HG03469 (cell line): ENCODE data around the gene CEP76.

ENCODE experiments used
- ATAC-seq: cut with Tn5 transposase; IDR thresholded peaks from one replicate; pipeline ENCODE4 v1.9.1; 2021; ENCODE audit warnings: mild to moderate bottlenecking, moderate library complexity, moderate number of reproducible peaks; ENCODE audit not compliant: unreplicated experiment

The CEP76 gene

GRCh38 chr18:12711446-12711845 lies 8.9 kb upstream of the CEP76 start:
- no peak for ATAC-seq

GRCh38 chr18:12703664-12704063 lies 1.1 kb upstream of the CEP76 start:
- ATAC-seq, result no peak

GRCh38 chr18:12703096-12703567 lies 609 bp upstream of the CEP76 start:
- no peak for ATAC-seq

- no peak for ATAC-seq
Observed at GRCh38 chr18:12701161-12701560, 1.4 kb downstream of the CEP76 start.

GRCh38 chr18:12699747-12700146 lies 2.8 kb downstream of the CEP76 start:
- ATAC-seq, result no peak

GRCh38 chr18:12694032-12694431 lies 8.5 kb downstream of the CEP76 start:
- no peak for ATAC-seq

GRCh38 chr18:12692206-12692605 lies 10.3 kb downstream of the CEP76 start:
- ATAC-seq, result no peak

- ATAC-seq, result no peak
Observed at GRCh38 chr18:12689256-12689850, 13.2 kb downstream of the CEP76 start.

GRCh38 chr18:12686100-12686499 lies 16.4 kb downstream of the CEP76 start:
- ATAC-seq, result no peak

GRCh38 chr18:12679183-12679786 lies 23.2 kb downstream of the CEP76 start:
- no peak for ATAC-seq

- ATAC-seq, result no peak
Observed at GRCh38 chr18:12668041-12668440, 34.5 kb downstream of the CEP76 start.

GRCh38 chr18:12659904-12660605 lies 42.5 kb downstream of the CEP76 start:
- no peak for ATAC-seq

- no peak for ATAC-seq
Observed at GRCh38 chr18:12658426-12659138, 43.9 kb downstream of the CEP76 start.

- ATAC-seq, result no peak
Observed at GRCh38 chr18:12657684-12658425, 44.7 kb downstream of the CEP76 start, which contains the start of gene SPIRE1. TSS of gene SPIRE1 (minus strand) at chr18:12658107. CDS start at chr18:12657866, 241 bp downstream.

- ATAC-seq, result no peak
Observed at GRCh38 chr18:12656938-12657683, 45.4 kb downstream of the CEP76 start.

GRCh38 chr18:12656605-12656937 lies 46.0 kb downstream of the CEP76 start:
- ATAC-seq, result no peak

- ATAC-seq, result no peak
Observed at GRCh38 chr18:12654971-12655370, 47.6 kb downstream of the CEP76 start.

GRCh38 chr18:12652861-12653401 lies 49.6 kb downstream of the CEP76 start:
- no peak for ATAC-seq

GRCh38 chr18:12651651-12652050 lies 50.9 kb downstream of the CEP76 start:
- no peak for ATAC-seq

GRCh38 chr18:12647773-12648172 lies 54.8 kb downstream of the CEP76 start:
- ATAC-seq, result no peak
